Kidney glomerular epithelial cell (primary cell): ENCODE results near the gene LMNB1.

Source experiments
- DNase-seq: peaks from one replicate; lab custom pipeline; 2025; lab: John Stamatoyannopoulos, UW

The LMNB1 gene

GRCh38 chr5:126855266-126855665, 78.3 kb downstream of the LMNB1 start:
- DNase-seq: no peak

GRCh38 chr5:126857472-126858410, 80.8 kb downstream of the LMNB1 start:
- DNase-seq: no peak

- no peak for DNase-seq
These were observed 81.5 kb downstream of the LMNB1 start for GRCh38 chr5:126858441-126858840.

GRCh38 chr5:126863402-126863801, 86.5 kb downstream of the LMNB1 start:
- DNase-seq: no peak

GRCh38 chr5:126864042-126864688, 87.2 kb downstream of the LMNB1 start:
- no peak for DNase-seq

GRCh38 chr5:126865299-126865698, 88.4 kb downstream of the LMNB1 start:
- DNase-seq: no peak

GRCh38 chr5:126866851-126867636, 90.1 kb downstream of the LMNB1 start:
- DNase-seq: no peak

- no peak for DNase-seq
These were observed 91.5 kb downstream of the LMNB1 start for GRCh38 chr5:126868338-126869004.

- no peak for DNase-seq
These were observed 92.1 kb downstream of the LMNB1 start for GRCh38 chr5:126869005-126869451.

GRCh38 chr5:126871441-126871840, 94.5 kb downstream of the LMNB1 start:
- no peak for DNase-seq

GRCh38 chr5:126872561-126873354, 95.8 kb downstream of the LMNB1 start:
- DNase-seq: no peak

GRCh38 chr5:126875303-126875785, 98.4 kb downstream of the LMNB1 start:
- DNase-seq: no peak

- DNase-seq: no peak
These were observed 100.7 kb downstream of the LMNB1 start for GRCh38 chr5:126877602-126878001.

GRCh38 chr5:126878085-126878484, 101.1 kb downstream of the LMNB1 start:
- no peak for DNase-seq

GRCh38 chr5:126878634-126879033, 101.7 kb downstream of the LMNB1 start:
- DNase-seq: peak; percentile 63

GRCh38 chr5:126881821-126882600, 105.1 kb downstream of the LMNB1 start:
- no peak for DNase-seq

GRCh38 chr5:126883564-126884245, 106.8 kb downstream of the LMNB1 start:
- no peak for DNase-seq

- DNase-seq: peak; percentile 55
These were observed 107.4 kb downstream of the LMNB1 start for GRCh38 chr5:126884269-126884819.
